ENCODE measurements around the gene LRP4. TPM values are rescaled to one million over a fixed set of nuclear protein-coding genes. Genes with fewer than 3 reads are reported as not detected.

LRP4 gene
- total and polyA plus RNA-seq, 2 of the 4 experiments (the other 2 are of a cell fraction), result 4.1 to 5.8 TPM

- ATAC-seq (ENCODE audit: low read depth) (no peak), DNase-seq (no peak)
- Histone ChIP-seq H2AFZ (replicated peaks; ENCODE audit: low read length, poor library complexity) (peak overlapping the region; percentile 60), H3K4me3 (ENCODE audit: insufficient read depth, low read depth, low read length) (peak overlapping the region; percentile 59), H3K56ac (ENCODE audit: extremely low read depth, insufficient read depth, low read length) (no peak overlapping the region), H4K8ac (ENCODE audit: low read depth in 2 of 2, low read length in 2 of 2) (0 out of 4 replicates have a peak overlapping the region, but pooled peaks of 1 of the 2 experiments have one; percentile 24), H3K23ac (ENCODE audit: low read depth, low read length) (peak overlapping the region; percentile 94; the same call in 1 of the 2 replicates), H2BK15ac (ENCODE audit: low read depth, low read length) (no peak overlapping the region), H3K27me3 (ENCODE audit: control insufficient read depth, insufficient read depth, low read length) (no peaks in the 10 kb centered on the region), H4K5ac (ENCODE audit: low read depth, low read length) (no peak overlapping the region), H3K36me3 (ENCODE audit: control insufficient read depth, insufficient read depth, low read length) (no peaks in the 10 kb centered on the region), H3K4me1 (ENCODE audit: control insufficient read depth, insufficient read depth, low read length) (peaks cover 9% of the 10 kb centered on the region), H2BK20ac (ENCODE audit: low read depth, low read length) (no peak overlapping the region), H4K20me1 (ENCODE audit: insufficient read depth, low read length) (peaks cover 8% of the 10 kb centered on the region; the same call in 1 of the 2 replicates), H2AK5ac (ENCODE audit: low read depth, low read length) (no peak overlapping the region), H3K9me1 (ENCODE audit: insufficient read depth, low read length) (peaks cover 10% of the 10 kb centered on the region), H3K27ac (ENCODE audit: insufficient read depth, low read length) (no peak overlapping the region), H2AK9ac (replicated peaks; ENCODE audit: low read depth, low read length, poor library complexity) (peak overlapping the region; percentile 84), H4K91ac (ENCODE audit: insufficient read depth, low read depth, low read length) (no peak overlapping the region), H3K9ac (ENCODE audit: low read depth, low read length) (peak overlapping the region; percentile 21; the same call in 1 of the 2 replicates), H2BK5ac (ENCODE audit: low read depth, low read length, poor library complexity, severe bottlenecking) (no peak overlapping the region), H3K18ac (ENCODE audit: low read depth, low read length) (no peak overlapping the region), H3K14ac (replicated peaks; ENCODE audit: low read depth, low read length) (no peak overlapping the region), H2BK120ac (ENCODE audit: low read depth, low read length) (no peak overlapping the region), H3K79me1 (ENCODE audit: low read depth in 1 of 2, low read length in 2 of 2) (peaks cover 0 to 7% of the 10 kb centered on the region in 2 experiments; a peak in 2 of 4 replicates), H3K4me2 (ENCODE audit: low read depth, low read length) (peak overlapping the region; percentile 91), H3K4ac (ENCODE audit: low read depth, low read length) (no peak overlapping the region), H3K9me3 (ENCODE audit: control insufficient read depth, insufficient read depth, low read length) (no peaks in the 10 kb centered on the region)
- intact Hi-C loops (cut with micrococcal nuclease), result no loop called here
- dilution Hi-C loops (cut with HindIII; ENCODE audit: low sequenced_read_pairs, unreplicated experiment), result no loop called here
- BruUV-seq (replicated peaks), result no TSS peak
- in situ Hi-C loops (cut with MboI; ENCODE audit: low sequenced_read_pairs), result loop anchor here (10.0 kb wide), 1 partner anchor 237 kb away; no protein-coding TSS in a partner anchor
- CTCF ChIA-PET, result interaction anchor here (2.1 kb wide), 1 partner anchor 235 kb away, joined by 18 read pairs; no protein-coding TSS in a partner anchor
- TF ChIP-seq ELK1 (IDR thresholded peaks at IDR 0.05; ENCODE audit: borderline replicate concordance, low read depth, low read length), result no peak
- no peak for TF ChIP-seq CEBPB (IDR thresholded peaks at IDR 0.05; ENCODE audit: low read depth, low read length)
- no peak for TF ChIP-seq FOS (IDR thresholded peaks at IDR 0.05; ENCODE audit: low read depth, low read length)
- TF ChIP-seq USF2 (IDR thresholded peaks at IDR 0.05; ENCODE audit: low read depth, low read length), result no peak
- no peak for TF ChIP-seq RFX5 (IDR thresholded peaks at IDR 0.05; ENCODE audit: low read depth, low read length)
- no peak for TF ChIP-seq MAFK (IDR thresholded peaks at IDR 0.05; ENCODE audit: low read depth, low read length)
- no peak for TF ChIP-seq NFE2L2 (IDR thresholded peaks at IDR 0.05; ENCODE audit: low read depth, low read length)
- TF ChIP-seq MAZ (IDR thresholded peaks at IDR 0.05; ENCODE audit: borderline replicate concordance, low read depth, low read length), result no peak
- TF ChIP-seq RAD21 (IDR thresholded peaks at IDR 0.05; ENCODE audit: low read length), result no peak
- no peak for TF ChIP-seq CHD1 (IDR thresholded peaks at IDR 0.05; ENCODE audit: low read depth, low read length)
- no peak for TF ChIP-seq MXI1 (IDR thresholded peaks at IDR 0.05; ENCODE audit: borderline replicate concordance, low read depth, low read length)
- TF ChIP-seq CTCF (conservative IDR thresholded peaks at IDR 0.05; ENCODE audit: low read depth, low read length), result no peak
- no peak for TF ChIP-seq RCOR1 (IDR thresholded peaks at IDR 0.05; ENCODE audit: insufficient replicate concordance, low read length)
- TF ChIP-seq BHLHE40 (IDR thresholded peaks at IDR 0.05; ENCODE audit: low read depth, low read length), result no peak
- TF ChIP-seq POLR2A (IDR thresholded peaks at IDR 0.05; ENCODE audit: low read depth, low read length), result no peak
- TF ChIP-seq SMC3 (IDR thresholded peaks at IDR 0.05; ENCODE audit: low read depth, low read length), result no peak
- POLR2A ChIA-PET (ENCODE audit: unreplicated experiment), result no interaction called here
- 0% methylated on average over 5 of the region's 22 CpGs; no CpG with 5 or more reads in 1 of the 2 experiments for WGBS, 2 experiments (ENCODE audit: extremely low coverage in 2 of 2, insufficient read length in 1 of 2)
These were observed 628 bp downstream of the LRP4 start for GRCh38 chr11:46917762-46918082.
